NCI-H2196 treated with DMSO at 0.1 percent for 48 hours (cell line): ENCODE data around the gene CGAS.
"Not testable (repeated sequence)": the region's sequence is repeated elsewhere in the genome, so short reads cannot be mapped to it uniquely, and the experiment has no call there.

Source experiments
- DNase-seq: peaks from one replicate; lab custom pipeline; 2025; ENCODE audit not compliant: unreplicated experiment; lab: John Stamatoyannopoulos, UW

Gene CGAS

DNA sequence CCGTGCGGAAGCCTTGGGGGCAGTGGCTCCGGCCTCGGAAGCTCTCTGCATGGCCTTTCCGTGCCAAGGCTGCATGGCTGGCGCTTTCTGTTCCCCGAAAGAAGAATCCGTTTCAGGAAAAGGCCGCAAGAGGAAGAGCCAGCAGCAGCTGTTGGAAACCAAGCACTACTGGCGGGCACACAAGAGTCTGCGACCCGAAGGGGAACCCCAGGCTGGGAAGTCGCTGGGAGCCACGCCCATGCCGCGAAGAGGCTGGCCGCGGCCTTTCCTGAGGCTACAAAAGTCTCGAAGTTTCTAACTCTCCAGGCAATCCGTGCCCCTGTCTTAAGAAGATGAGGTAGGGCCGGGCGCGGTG is at the start of gene CGAS:
Gene CGAS (minus strand): TSS at position 191 of the 355 bp plus-strand sequence. CDS start 116 bp downstream, at position 75.
- peak; percentile 68 for DNase-seq

DNA sequence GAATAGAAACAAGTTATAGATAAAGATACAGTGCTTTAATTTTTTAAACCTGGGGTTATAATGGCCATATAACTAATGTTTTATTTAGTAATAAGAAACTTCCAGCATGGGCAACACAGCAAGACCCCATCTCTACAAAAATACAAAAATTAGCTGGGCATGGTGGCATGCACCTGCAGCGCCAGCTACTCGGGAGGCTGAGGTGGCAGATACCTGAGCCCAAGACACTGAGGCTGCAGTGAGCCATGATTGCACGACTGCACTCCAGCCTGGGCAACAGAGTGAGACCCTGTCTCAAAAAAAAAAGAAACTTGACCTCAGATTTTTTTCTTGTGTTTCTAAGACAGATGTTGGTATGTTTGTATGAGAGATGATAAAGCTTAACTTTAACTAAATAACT is 45.8 kb upstream of the CGAS start:
- DNase-seq, result no peak

DNA sequence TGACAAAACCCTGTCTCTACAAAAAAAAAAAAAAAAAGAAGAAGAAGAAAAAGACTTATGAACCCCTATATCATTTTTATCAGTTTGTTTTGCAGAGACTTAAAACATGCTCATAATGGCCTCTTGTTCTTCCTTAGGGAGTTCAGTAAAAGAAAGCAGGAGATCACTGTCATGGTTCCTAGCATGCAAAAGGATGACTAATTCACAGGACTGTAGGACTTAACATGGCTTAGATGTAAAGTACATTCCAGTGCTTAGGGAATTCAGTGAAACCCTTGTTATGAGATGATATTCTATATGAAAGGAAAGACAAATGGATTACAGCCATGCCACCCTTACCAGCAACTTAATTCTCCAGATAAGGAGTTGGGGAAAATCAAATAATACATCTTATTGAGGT is 39.3 kb upstream of the CGAS start:
- DNase-seq, result no peak

DNA sequence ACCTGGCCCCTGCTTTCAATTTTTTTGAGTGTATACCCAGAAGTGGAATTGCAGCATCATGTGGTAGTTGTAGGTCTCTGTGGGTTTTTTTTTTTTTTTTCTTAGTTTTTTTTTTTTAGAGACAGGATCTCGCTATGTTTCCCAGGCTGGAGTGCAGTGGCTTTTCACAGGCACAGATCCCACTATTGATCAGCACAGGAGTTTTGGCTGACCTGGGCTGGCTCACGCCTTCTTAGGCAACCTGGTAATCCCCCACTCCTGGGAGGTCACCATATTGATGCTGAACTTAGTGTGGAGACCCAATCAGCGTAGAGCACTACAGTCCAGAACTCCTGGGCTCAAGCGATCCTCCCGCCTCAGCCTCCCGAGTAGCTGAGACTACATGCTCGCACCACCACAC is 35.4 kb upstream of the CGAS start:
- DNase-seq, result no peak

DNA sequence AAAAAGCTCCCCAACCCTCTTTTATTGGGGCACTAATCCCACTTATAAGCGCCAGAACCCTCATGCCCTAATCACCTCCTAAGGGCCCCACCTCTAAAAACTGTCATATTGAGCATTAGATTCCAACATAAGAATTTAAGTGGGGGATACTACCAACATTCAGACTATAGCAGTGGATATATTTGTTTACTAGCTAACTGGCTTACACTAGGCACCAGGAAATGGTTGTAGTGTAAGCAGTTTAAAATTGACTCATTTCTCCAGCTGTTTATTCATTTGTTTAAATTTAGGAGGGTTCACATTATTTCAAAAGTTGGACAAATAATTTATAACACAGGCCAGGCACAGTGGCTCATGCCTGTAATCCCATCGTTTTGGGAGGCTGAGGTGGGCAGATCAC is 32.3 kb upstream of the CGAS start:
- no peak for DNase-seq

DNA sequence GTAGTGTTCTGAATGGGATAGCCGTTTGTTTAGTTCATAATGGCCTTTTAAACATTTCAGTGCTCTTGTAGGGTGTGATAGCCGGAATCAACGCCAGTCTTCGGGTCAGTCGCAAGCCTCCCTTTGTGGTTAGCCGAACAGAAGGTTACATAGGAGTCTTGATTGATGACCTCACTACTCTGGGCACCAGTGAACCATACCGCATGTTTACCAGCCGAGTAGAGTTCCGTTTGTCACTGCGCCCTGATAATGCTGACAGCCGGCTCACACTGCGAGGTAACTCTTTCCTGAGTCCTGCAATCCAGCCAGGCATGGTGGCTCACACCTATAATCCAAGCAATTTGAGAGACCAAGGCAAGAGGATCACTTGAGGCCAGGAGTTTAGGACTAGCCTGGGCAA is 29.9 kb upstream of the CGAS start:
- DNase-seq, result no peak

DNA sequence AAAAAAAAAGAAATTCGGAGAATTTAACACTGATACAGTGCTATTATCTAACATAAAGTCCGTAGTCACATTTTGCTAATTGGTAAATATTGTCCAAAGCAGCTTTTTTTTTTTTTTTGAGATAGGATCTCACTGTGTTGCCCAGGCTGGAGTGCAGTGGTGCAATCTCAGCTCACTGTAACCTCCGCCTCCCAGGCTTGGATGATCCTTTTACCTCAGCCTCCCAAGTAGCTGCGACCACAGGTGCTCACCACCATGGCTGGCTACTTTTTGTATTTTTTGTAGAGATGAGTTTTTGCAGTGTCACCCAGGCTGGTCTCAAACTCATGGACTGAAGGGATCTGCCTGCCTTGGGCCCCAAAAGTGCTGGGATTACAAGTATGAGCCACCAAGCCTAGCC is 25.3 kb upstream of the CGAS start:
- no peak for DNase-seq

DNA sequence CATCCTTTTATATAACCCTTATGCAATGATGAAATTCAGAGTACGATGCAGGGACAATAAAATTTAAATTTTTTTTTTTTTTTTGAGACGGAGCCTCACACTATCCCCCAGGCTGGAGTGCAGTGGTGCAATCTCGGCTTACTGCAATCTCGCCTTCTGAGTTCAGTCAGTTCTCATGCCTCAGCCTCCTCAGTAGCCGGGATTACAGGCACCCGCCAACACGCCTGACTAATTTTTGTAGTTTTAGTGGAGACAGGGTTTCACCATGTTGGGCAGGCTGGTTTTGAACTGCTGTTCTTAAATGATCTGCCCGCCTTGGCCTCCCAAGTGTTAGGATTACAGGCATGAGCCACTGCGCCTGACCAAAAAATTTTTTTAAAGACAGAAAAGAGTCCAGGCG is 24.6 kb upstream of the CGAS start:
- no peak for DNase-seq

DNA sequence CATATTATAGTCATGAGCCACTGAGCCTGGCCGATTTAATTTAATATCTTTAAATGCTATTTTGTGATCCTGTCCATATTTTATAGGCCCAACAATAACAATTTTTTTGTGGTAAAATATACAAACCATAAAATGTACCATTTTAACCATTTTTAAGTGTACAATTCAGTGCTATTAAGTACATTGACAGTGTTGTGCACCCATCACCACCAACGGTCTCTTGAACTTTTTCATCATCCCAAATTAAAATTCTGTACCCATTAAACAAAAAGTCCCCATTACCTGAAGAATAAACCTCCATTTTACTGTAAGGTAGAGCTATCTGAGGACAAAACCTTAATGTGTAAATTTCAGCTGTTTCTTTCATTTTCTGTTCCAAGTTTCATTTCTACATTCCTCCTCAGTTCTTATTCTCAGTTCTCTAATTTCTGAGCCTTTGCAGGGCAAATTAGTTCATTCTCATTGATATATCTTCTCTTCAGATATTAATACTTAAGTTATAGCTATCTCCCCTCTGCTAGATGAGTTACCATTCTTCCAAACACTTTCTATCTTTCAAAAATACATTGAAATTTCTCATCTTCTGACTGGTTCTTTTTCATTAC is 19.7 kb upstream of the CGAS start:
- no peak for DNase-seq

DNA sequence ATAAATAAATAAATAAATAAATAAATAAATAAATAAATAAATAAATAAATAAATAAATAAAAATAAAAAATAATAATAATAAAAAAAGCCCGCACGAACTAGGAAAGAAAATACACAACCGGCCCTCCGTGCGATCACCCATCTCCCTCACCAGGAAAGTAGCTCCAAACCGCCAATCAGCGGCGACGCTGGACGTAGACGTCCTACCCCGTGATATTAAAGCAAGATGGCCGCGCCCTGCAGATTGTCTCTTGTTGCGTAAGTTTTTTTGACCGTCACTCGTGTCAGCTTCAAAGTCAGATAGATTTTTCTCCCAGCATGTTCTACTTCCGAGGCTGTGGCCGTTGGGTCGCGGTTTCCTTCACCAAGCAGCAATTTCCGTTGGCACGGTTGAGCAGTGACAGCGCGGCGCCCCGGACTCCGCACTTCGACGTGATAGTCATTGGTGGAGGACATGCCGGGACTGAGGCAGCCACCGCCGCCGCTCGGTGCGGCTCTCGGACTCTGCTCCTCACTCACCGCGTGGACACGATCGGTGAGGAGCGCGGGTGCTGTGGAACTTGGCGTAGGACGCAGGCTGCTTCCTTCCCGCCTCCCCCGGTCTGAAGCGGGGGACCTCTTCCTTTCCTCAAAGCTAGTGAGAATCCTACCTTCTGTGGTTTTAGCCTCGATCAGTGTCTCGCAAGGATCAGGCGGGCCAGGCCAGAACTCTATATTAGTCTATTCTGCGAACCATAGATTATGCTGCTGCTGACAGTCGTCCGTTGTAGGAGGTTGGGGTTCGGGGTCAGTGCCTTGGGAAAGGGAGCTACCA is 9.6 kb upstream of the CGAS start, which contains the start of gene MTO1:
Gene MTO1 (plus strand): TSS at position 201 of the 814 bp plus-strand sequence. CDS start 118 bp downstream, at position 319.
- peak; percentile 59 for DNase-seq

DNA sequence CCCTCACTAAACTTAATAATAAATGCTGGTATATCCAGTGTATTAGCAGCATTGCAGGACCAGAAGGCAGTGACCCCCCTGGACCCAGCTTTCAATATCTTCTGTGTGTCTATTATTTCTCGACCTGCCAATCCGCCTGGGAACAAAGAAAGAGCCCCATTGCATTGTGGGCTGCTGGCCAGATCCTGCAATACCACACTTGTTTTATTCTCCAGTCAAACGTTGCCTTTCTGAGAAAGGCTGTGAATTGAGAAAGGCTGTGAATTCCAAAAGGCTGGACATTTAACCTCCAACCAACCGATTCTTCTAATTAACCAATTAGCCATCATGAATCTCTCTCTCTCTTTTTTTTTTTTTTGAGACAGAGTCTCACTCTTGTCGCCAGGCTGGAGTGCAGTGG is 8.0 kb upstream of the CGAS start:
- DNase-seq, result no peak

DNA sequence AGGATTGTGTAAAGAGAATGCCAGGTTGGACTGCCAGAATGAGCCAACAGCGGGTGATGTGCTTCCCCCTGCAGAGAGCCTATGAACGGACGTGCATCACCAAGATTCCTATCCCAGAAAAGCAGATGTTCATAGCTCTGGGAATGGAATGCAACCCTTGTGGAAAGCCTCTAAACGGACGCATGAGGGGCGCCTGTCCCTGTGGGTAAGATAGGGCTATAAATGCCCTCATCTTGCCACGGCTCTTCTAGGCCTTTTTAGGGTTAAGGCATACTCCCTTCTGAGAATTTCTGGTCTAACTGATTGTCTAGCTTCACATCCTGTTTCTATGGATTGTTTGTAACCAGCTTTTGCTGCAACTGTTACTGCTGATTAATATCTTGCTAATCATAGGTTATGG is 7.4 kb upstream of the CGAS start:
- not testable (repeated sequence) for DNase-seq

DNA sequence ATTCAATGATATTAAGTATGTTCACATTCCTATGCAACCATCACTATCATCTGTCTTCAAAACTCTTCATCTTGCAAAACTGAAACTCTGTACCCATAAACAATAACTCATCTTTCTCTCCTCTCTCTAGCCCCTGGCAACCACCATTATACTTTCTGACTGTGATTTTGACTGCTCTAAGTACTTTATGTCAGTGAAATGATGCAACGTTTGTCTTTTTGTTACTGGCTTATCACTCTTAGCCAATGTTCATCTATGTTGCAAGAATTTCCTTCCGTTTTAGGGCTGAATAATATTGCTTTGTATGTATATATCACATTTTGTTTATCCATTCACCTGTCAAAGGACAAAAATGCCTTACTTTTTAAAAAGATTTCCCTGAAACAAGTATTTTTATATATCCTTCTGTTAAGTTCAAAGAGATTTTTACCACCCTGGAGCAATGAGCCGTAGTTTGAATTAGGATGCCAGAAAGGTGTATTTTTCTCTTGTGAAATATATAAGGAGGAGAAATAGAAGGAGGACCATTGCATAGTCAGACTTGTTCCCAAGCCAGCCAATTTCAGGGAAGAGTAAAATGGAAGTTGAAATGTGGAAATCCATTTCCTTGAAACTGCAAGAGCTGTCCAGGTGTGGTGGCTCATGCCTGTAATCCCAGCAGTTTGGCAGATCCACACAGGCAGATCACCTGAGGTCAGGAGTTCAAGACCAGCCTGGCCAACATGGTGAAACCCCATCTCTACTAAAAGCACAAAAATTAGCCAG is 4.0 kb upstream of the CGAS start:
- DNase-seq, result no peak

DNA sequence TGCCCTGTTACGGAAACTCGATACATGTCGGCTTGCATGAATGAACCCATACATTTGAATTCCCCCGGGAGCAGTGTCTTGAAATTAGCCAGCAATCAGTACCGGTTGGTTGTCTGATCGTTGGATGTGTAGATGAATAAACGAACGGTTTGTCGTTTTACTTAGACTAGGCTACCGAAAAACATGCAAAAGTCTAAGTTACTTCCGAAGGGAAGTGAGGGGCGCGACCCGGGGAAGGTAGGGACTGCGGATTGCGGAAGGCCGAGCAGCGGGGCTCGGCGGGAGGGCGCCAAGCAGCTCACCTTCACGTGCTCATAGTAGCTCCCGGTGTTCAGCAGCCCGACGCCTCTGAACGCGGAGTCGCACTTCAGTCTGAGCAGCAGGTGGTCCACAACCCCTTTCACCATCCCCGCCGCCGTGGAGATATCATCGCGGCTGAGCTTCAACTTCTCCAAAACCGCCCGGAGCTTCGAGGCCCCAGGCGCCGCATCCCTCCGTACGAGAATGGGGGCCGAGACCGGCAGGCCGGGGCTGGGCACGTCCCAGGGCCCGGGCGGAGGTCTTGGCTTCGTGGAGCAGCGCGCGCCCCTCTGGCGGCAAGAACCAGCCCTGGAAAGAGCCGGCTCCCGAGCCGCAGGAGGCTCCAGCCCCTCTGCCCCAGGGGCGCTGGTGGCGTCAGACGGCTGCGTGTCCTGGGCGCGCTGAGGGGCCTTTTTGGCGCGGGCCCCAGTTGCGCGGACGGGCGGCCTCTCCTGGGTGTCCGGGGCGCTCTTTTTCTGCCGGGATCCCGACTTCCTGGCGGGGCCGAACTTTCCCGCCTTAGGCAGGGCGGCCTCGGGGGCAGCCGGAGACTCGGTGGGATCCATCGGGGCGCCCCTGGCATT is 632 bp downstream of the CGAS start:
- DNase-seq, result peak; percentile 16

DNA sequence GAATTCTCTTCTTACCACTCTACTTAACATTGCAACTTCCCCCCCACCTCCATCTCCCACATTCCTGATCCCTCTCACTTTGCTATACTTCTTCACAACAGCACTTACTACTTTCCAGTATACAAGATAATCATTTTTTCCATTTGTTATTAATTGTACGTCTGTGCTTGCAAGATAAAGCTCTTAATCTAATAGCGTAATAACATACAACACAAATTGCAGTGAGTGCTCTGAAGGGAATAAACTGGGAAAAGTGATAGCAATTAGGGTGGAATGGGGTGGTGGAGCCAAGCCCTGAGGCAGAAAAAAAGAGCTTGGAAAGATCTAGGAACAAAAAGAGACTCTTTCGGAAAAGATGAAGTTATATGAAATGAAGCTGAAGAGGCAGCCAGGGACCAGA is 8.5 kb downstream of the CGAS start:
- no peak for DNase-seq

DNA sequence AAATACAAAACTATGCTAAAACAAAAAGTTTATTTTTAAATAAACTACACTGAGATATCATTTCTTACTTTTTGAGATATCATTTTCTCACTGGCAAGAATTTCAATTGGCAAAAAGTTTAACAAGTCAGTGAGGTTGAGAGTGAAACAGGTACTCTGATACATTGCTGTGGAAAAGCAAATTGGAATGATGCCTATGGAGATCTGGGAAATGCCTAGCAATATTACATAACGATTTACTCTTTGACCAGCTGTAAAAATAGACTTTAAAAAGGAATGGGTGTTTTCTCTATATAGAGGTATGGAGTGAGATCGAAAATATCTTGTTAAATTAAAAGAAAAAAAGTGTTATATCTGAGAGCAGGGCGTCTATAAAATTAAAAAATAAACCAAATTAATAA is 16.9 kb downstream of the CGAS start:
- DNase-seq, result no peak

DNA sequence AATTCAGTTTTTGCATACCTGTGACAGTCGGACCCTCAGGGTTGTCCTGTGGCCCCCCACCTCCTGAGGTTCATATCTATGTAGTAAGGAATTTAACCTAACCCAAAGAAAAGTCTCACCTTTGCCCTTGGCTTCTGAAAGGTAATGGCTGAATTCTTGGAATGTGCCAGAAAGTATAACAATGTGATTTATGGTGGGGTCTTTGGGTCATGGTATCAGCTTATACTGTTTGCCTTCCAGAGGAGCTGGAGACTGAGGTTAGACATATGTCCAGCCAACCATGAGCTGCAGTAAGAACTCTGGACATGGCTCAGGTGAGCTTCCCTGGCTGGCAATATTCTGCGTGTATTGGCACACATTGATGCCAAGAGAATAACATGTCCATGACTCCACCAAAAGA is 30.6 kb downstream of the CGAS start:
- no peak for DNase-seq

DNA sequence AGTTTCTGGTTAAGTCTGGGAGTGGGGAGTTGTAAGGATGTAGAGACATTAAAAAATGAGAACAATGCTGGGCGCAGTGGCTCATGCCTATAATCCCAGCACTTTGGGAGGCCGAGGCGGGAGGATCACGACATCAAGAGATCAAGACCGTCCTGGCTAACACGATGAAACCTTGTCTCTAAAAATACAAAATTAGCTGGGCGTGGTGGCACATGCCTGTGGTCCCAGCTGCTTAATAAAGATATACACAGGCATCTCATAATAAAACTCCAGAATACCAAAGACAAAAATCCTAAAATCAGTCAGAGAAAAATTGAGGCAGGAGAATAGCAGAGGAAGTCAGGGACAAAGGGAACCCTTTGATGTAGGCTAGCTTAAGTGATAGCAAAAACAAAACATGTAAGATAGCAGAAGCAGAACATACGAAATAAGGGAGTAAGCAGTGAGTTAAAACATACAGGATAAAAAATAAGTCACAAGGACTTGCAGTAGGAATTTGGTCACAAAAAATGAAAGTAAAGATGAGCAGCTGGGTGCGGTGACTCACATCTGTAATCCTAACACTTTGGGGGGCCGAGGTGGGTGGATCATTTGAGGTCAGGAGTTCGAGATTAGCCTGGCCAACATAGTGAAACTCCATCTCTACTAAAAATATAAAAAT is 33.9 kb downstream of the CGAS start:
- DNase-seq, result no peak

DNA sequence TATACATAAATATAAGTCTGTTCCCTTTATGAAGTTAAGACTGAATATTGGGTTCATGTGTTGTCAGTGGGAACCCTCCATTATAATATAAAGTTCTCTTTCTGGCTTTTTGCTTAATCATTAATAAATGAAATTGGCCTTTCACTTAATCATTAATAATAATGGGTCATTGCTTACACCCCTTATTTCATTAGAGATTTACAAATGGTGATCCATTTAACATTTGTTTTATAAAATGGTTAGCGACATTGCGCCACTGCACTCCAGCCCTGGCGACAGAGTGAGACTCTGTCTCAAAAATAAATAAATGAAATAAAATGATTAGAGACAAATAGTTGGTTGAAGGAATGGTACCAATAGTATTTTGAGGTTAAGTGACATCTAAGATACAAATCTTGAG is 39.0 kb downstream of the CGAS start:
- DNase-seq, result no peak

DNA sequence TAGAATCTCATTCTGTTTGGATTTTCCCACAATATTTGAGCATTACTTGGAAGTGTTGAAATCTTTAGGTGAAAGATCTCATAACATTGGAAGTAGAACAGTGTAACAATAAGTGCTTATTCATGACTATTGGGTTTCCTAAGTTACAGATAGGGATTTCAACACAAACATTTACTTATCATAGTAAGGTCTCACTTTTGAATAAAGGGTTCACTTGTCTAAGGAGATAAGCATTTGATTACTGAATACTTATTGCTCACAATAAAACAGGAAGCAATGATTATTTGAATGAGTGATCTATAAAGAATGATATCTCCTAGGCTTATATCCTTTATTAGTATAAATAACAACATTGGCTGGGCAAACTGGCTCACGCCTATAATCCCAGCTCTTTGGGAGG is 42.7 kb downstream of the CGAS start:
- DNase-seq, result no peak

DNA sequence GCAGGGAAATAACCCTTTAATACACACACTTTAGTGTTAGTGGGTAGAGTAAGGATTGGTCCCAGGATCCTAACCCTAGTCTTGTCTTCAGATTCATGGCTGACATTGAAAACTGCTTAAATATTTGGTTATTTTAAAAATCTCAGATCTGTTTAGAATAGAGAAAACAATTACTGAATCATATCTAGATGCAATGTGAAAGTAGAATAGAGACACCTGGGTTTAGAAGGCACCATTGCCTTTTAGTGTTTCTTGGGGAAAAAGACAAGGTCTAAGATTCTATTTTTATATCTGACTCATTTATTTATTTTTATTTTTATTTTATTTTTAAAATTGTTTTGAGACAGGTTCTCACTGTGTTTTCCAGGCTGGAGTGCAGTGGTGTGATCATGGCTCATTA is 51.4 kb downstream of the CGAS start:
- DNase-seq, result no peak
